ENCODE data around the gene OOEP. TPM values are rescaled to one million over a fixed set of nuclear protein-coding genes. Genes with fewer than 3 reads are reported as not detected.

Gene OOEP
- total RNA-seq, 2 donors from 2014 or later: not detected

DNA sequence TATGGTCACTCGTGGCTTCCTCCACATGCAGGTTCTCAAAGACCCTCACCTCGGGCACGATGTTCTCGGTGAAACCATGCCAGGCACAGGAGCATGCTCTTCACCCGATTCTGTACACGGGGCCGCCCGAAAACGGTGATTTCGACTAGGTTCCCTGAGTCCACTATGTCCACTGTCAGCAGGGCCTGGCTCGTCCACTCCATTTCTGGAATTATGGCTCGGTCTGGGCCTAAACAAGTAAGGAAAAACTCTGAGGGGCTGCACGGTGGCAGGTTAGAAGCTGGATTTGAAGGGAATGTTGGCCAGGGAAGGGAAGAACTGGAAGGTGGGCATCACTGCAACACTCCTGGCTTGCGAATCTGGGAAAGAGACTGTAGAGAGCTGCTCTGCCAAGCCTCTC is 540 bp downstream of the OOEP start:
- DNase-seq: no peak
- no peak for ATAC-seq
- intact Hi-C loops (cut with DNase I, micrococcal nuclease): no loop called here

DNA sequence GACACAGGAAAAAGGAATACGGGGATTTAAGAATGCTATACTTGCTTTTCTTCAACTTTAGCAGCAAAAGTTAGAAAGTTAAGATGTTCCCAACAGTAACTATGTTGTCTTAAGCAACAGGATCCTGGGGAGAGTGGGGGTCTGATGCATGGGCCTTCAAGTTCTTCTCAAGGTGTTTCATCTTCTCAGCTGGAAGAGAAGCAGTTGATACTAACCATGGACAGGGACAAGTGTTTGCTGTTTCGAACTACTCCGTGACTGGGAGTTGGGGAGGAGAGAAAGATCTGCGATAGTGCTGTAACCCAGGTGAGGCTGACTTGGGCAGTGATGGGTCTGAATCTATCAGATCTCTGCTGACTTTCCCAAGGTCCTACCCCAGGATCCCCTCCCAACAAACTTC is 1.0 kb downstream of the OOEP start:
- DNase-seq (no peak), ATAC-seq (no peak)
- intact Hi-C loops (cut with DNase I, micrococcal nuclease): no loop called here

DNA sequence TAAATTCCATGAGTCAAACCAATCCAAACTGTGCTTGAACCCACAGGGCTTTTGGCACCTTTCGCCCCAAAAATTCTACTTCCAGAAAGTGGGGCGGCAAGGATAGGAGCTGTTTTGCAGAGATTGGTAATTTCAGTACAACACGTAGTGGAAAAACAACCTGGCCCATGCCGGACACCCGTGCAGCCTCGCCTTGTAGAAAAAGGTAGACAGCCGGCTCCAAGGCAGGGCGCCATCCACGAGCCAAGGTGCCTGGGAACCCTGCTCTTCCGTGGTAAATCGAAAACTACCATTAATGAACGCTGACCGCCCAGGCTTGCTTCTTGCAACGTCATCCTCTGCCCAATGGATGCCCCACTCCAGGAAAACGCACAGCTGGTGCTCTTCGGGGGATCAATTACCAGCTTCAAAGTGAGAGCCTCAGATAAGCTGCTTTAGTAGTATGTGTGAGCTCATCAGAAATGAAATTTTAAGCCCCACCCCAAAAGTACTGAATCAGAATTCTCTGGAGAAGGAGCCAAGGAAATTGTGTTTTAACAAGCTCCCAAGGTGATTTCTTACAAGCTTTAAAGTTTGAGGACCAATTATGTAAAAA is 1.8 kb downstream of the OOEP start:
- no peak for DNase-seq
- intact Hi-C loops (cut with DNase I, micrococcal nuclease): no loop called here
- no peak for ATAC-seq

DNA sequence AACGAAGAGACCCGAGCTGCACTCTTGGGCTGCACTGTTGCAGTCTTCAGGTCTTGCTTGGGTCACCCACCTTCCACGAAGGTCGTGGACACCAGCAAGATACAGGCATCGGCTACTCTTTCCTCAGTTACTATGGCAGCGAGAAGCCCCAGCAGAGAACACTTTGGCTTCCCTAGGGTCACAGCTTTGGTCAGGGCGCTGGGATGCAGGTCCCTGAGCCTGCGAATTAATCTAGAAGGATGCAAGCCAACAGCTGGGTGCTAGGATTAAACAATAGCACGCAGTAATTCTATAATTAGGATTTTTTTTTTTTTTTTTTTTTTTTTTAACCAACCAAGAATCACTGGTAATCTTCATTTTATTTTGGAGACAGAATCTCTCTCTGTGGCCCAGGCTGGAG is 5.1 kb downstream of the OOEP start:
- no peak for ATAC-seq
- no peak for DNase-seq
- intact Hi-C loops (cut with DNase I, micrococcal nuclease): no loop called here

DNA sequence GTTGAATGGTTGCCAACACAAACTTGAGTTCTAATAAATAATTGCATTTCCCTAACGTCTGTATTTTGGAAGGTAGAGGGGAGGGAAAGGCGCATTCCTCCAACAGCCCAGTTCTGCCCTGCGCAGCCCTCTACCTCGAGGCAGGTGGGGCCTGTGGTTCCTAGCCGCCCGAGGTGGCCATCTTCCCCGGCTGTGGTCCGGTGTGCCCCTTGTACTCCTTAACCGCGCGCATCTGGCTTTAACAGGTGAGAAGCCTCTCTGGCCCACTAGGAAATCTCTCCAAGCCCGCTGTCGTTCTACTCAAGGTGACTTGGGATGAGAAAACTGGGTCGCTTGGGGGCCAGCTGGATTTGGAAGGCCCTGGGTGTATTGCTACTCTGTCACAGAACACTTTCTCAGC is 5.6 kb downstream of the OOEP start:
- intact Hi-C loops (cut with DNase I, micrococcal nuclease): no loop called here
- ATAC-seq (no peak), DNase-seq (no peak)

DNA sequence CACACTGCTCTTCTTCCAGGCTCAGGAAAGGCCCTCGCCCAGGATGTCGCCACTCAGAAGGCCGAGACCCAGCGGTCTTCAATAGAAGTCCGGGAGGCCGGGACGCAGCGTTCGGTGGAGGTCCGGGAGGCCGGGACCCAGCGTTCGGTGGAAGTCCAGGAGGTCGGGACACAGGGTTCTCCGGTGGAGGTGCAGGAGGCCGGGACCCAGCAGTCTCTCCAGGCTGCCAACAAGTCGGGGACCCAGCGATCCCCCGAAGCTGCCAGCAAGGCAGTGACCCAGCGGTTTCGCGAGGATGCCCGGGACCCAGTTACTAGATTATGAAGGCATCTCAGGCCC is 6.2 kb downstream of the OOEP start:
- DNase-seq (no peak), ATAC-seq (no peak)
- intact Hi-C loops (cut with DNase I, micrococcal nuclease): no loop called here

DNA sequence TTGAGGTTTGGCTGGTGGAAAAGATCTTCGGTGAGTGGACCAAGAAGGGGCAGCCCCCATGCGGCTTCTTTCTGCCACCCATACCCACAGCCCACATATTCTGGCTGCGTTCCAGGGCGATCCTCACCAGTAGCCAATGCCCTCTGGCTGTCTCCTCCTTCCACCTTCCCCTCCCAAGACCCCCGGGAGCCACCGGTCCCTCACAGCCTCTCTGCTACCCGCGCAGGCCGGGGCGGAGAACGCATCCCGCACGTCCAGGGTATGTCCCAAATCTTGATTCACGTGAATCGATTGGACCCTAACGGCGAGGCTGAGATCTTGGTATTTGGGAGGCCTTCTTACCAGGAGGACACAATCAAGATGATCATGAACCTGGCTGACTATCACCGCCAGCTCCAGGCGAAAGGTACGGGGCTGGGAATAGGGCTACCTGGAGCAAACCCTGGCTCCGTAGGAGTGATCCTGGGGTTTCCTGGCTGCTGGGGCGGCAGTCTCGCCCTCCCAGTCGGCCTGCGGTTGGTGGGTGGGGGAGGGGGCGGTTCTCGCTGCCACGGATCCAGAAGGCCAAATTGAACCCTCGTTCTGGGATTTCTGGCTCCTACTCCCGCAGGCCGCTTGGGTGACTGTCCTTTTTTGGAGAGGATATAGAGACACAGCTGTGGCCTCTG is 6.7 kb downstream of the OOEP start:
- ATAC-seq (no peak), DNase-seq (no peak)
- intact Hi-C loops (cut with DNase I, micrococcal nuclease): no loop called here

DNA sequence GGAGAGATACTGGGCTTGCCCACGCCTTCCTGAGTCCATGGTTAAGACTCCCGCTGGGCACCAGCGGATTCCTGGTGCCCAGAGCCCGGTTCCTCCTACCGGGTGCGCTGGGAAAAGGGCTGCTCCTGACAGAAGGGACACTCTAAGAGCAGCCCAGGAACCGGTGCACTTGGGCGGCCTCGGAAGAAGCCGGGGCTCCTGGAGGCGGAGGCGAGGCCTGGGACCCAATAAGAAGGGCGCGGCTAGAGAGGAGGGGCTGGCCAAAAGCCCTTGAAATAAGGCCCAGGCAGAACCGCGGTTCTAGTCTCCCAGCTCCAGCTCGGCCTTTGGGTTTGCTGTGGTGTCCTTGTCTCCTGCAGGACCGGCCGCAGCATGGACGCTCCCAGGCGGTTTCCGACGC is 7.3 kb downstream of the OOEP start, which contains the start of gene KHDC3L:
KHDC3L (plus strand) TSS at position 301 of the 400 bp plus-strand sequence; CDS start at position 373, 72 bp downstream.
- intact Hi-C loops (cut with DNase I, micrococcal nuclease): no loop called here
- no peak for ATAC-seq
- DNase-seq: no peak

DNA sequence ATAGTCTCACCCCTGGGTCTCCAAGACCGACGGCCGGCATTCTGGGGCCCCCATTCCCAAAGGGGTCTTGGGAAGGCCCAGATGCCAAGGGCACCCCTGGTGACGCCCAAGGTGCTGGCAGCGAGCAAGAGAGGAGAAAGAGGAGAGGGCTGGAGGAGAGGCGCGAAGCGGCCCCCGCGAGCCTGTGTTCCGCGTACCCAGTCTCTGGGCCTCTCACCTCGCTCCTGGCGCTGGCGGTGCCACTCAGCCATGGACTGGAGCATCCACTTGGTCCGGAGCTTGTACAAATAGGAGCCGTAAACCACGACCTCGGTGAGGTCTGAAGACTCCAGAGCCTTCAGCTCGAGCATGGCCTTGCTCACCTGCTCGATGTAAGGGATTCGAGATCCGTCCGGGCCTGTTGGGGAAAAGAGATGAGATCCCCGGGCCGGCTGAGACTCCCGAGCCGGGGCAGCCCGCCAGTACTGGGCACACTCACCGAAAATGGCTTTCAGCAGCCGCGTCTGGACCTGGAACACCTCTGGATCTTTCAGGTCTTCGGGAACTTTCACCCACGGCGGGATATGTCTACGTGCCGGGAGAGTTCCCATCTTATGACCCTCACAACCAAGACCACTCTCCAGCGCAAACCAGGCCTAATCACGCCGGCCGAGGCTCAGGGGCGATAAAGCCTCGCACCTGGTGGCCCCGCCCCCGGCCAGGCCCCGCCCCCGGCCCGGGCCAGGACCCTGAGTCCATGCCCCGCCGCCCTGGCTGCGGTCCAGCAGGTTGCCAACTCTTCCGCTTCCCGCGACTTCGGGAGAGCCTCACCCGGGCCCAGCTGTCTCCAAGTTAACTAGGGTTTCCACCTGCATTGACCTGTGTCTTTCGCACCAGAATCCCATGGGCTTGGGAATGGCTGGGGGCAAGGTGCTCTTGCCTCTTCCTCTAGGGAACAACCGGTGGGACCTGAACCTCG is 15.8 kb downstream of the OOEP start, which contains the start of gene DPPA5:
DPPA5 (minus strand) TSS at position 641 of the 958 bp plus-strand sequence; CDS start at position 590, 51 bp downstream.
- intact Hi-C loops (cut with DNase I, micrococcal nuclease): no loop called here
- DNase-seq (no peak), ATAC-seq (no peak)

DNA sequence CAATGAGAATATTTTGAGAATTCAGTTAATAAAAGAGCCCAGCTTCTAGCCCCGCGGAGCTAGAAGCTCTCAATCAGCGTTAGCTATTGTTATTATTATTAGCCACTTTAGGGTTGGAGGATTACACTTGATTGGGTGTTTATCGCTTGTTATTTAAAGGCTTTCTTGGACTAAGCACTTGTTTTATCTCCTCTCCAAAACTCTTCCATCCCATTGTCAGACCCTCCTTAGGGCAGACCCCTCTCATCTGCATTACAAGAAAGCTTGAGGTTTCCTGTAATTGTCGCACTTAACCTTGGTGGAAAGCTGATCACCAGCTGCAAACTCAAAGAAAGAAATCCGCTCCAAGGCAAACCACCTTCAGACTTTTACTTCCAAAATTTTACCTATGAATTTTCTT is 20.4 kb downstream of the OOEP start:
- ATAC-seq: no peak
- intact Hi-C loops (cut with DNase I, micrococcal nuclease): no loop called here
- no peak for DNase-seq

DNA sequence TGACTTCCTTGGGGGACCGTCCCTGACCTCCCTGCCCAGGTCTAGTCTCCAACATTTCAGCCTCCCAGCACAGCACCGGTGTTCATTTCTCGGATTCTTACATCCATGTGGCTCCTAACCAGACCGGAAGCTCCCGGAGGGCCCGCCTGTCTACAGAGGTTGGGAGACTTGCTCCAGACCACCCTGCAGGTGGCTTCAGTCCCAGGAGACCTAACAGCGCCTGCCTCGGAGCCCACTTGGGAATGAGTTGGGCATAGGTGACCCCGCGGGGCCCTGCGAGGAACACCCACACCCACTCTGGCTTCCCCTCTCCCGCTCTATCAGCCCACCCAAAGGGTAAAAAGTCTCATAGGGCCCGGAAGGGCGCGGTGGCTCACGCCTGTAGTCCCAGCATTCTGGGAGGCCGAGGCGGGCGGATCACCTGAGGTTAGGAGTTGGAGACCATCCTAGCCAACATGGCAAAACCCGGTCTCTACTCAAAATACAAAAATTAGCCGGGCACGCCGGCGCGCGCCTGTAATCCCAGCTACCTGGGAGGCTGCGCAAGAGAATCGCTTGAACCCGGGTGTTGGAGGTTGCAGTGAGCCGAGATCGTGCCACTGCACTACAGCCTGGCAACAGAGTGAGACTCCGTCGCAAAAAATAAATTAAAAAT is 21.0 kb downstream of the OOEP start:
- intact Hi-C loops (cut with DNase I, micrococcal nuclease): no loop called here
- DNase-seq: no peak
- ATAC-seq: no peak

DNA sequence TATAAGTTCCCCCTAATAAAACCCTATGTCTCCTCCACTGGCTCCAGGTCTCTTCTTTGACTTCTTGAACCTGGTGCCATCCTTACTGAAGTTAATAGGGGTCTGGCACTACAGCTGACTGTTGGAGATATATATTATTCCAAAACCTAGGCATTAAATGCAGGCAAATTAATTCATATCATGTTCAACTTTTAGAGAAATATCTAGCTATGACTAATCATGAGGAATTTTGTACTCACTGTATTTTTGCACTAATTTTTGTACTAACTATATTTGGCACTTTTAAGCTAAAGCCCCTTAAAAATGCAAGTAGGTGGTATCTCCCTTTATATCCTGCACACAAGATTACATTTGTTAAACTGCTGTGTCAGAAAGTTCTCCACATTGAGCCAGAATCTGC is 26.5 kb downstream of the OOEP start:
- DNase-seq (no peak), ATAC-seq (no peak)
- intact Hi-C loops (cut with DNase I, micrococcal nuclease): no loop called here

DNA sequence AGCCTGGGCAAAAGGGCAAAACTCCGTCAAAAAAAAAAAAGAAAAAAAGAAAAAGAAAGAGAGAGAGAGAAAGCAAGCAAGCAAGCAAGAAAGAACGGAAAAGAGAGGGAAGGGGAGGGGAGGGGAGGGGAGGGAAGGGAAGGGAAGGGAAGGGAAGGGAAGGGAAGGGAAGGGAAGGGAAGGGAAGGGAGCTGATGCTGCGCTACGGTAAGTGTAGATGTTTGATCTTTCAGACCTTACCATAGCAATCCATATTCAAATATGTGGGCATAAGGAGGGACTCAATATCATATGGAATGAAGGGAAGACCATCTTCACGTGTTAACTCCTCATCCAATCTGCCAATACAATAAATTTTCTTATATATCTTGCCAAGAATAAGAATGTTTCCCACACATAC is 27.5 kb downstream of the OOEP start:
- intact Hi-C loops (cut with DNase I, micrococcal nuclease): no loop called here
- ATAC-seq (no peak), DNase-seq (no peak)

DNA sequence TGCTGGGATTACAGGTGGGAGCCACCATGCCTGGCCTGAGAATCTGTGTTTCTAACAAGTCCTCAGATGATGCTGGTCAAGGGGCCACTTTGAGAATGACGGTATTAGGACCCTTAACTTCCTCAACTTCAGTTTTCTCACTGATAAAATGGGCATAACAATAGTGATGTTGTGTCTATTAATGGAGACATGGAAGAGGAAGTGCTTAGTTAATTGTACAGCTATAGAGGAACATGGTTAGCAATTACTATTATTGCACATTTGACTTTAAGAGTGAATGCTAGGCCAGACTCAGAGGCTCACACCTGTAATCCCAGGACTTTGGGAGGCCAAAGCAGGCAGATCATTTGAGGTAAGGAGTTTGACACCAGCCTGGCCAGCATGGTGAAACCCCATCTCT is 28.4 kb downstream of the OOEP start:
- no peak for ATAC-seq
- intact Hi-C loops (cut with DNase I, micrococcal nuclease): no loop called here
- DNase-seq: no peak

DNA sequence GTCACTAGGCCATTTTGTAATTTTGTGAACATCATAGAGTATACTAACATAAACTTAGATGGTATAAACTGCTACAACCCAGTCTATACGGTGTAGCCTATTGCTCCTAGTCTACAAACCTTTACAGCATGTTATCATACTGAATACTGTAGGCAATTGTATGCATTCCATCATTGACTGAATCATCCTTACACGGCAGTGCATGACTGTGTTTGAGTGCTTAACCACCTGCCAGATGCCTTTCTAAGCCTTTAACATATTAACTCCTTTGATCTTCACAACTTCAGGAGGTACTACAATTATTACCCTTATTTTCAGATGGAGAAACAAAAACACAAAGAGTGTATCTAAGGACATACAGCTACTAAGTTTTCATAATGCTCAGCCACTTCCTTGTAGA is 29.6 kb downstream of the OOEP start:
- ATAC-seq: no peak
- DNase-seq: no peak

DNA sequence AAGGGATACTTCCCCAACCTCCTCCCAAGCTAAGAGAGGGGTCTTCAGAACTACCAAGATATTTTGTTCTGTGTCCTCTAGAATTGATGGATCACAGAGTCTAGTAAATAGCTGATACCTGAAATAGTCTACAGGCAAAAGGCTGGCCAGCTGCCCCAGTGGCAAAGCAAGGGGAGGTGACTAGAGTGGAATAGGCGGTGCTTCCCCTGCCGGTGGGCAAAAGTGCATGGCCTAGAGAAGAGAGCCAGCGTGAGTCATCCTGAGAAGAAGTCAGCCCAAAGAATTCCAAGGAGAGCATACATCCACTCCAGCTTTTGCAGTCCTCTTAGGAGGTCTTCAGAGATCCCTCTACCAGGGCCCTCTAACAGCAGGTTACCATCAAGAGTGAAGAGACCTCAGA is 30.4 kb downstream of the OOEP start:
- ATAC-seq: no peak
- intact Hi-C loops (cut with DNase I, micrococcal nuclease): no loop called here
- DNase-seq: no peak

More for the DNA sequence above, 29.6 kb downstream of the OOEP start:
- intact Hi-C loops (cut with DNase I, micrococcal nuclease): no loop called here

DNA sequence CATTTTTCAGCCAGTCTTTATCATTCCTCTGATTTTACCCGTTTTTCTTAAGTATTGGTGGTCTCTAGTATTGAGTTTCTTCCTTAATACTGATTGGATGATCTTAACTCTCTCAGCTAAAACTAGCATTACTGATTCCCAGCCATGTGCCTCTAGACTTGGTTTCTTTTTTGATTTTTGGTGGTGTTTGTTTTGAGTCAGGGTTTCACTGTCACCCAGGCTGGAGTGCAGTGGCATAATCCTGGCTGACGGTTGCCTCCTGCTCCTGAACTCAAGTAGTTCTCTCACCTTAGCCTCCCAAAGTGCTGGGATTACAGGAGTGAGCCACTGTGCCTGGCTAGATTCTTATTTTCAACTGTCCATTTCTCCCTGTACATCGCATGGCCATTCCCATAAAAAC is 40.5 kb downstream of the OOEP start:
- DNase-seq: no peak
- intact Hi-C loops (cut with DNase I, micrococcal nuclease): no loop called here
- ATAC-seq: no peak

DNA sequence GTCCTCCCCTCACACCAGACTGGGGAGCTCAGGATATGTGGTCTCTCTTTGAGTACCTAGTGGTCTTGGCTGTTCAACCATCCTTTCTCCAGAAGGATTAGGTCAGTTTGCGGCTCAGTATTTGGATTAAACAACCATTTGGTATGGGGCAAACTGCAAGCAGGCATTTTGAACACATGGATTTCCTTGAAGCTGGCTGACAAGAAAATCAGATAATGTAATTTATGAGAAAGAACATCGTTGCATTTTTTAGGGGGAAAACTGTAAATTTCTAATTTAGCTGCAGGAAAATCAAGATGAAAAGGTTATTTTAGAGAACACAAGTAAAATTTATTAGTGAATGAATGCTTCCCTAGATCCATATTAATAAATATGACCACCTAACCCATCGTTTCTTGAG is 40.9 kb downstream of the OOEP start:
- DNase-seq: no peak
- no peak for ATAC-seq
- intact Hi-C loops (cut with DNase I, micrococcal nuclease): no loop called here

DNA sequence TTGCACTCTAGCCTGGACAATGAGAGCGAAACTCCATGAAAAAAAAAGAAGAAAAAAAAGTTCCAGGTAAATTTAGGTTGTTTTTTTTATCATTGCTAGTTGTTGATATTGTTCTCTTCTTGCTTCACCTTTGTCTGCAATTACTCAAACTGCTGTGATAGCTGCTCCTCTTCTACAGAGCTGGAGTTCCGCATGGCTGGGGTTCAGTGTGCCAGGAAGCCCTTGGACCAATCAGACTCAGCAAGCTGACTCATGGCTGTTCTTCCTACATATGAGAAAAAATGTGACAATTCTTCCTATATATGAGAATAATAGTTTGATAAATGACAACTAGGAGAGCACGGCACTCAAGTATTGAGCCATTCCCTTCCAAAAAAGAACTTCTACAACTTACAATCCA is 44.0 kb downstream of the OOEP start:
- ATAC-seq (no peak), DNase-seq (no peak)
- intact Hi-C loops (cut with DNase I, micrococcal nuclease): no loop called here

DNA sequence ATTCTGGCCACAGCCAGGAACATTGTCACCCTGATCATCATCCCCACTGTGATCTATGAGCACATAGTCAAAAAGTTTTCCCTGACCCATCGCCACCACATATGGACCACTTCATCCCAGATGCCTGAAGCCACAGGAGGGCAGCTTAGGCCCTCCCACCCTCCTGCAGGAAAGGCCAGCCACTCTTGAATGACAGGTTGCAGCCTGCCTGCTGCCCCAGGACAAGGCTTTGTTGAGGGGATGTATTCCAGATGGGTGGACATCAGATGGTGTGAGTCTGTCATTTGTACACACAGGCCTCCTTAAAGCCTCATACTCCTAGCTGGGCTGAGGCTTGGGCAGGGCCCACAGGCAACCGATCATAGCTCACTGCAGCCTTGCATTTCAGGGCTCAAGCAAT is 46.4 kb downstream of the OOEP start:
- intact Hi-C loops (cut with DNase I, micrococcal nuclease): no loop called here
- no peak for DNase-seq
- ATAC-seq: no peak

All from left colon (tissue), 2 donors.